ENCODE data around the gene MGAM2.

GRCh38 chr7:142142702-142143101 lies 31.2 kb downstream of the MGAM2 start:
- TF ChIP-seq CTCF (conservative IDR thresholded peaks at IDR 0.05; ENCODE audit: low read depth, low read length) (no peak), EZH2 (IDR thresholded peaks at IDR 0.05; ENCODE audit: borderline replicate concordance, low read depth, low read length, poor library complexity, severe bottlenecking) (no peak)
